Measurements from ENCODE around the gene SMO.

Gene SMO

DNA sequence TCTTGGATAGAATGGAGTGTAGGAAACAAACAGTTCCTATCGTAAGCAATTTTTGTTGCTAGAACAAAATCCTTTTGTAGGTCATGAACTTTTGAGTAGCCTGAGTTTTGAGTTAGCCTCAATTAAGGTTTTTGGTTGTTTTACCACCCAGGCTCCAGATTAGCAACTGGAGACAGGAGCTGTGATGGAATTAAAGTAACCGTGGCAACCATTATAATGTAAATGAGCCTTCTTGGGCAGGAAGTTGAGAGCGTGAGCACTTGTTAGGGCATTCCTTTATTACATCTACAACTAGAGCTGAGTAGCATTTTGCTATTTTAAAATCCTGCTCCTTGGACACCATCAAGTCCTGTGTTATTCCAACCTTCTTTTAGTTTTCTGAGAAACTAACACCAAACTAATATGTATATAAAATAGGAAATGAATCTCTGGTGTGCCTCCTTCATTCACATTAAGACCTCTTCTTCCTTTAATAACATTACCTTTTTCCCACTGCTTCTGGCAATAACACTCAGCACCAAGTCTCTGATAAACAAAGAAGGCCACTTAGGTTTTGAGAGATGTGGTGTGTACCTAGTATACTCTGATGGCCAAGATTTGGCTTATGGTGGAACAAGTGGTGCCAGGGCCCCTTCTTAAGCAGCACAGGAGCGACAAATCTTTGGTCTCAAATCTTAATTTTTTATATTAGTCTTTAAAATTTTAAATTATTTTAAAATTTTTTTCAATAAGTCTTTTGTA lies 70.4 kb downstream of the SMO start:
- DNase-seq (ENCODE audit: low read depth), result peak; percentile 74
- no peak overlapping the region for H3K4me3 ChIP-seq (ENCODE audit: low read length)
- TF ChIP-seq, protein P1, sequence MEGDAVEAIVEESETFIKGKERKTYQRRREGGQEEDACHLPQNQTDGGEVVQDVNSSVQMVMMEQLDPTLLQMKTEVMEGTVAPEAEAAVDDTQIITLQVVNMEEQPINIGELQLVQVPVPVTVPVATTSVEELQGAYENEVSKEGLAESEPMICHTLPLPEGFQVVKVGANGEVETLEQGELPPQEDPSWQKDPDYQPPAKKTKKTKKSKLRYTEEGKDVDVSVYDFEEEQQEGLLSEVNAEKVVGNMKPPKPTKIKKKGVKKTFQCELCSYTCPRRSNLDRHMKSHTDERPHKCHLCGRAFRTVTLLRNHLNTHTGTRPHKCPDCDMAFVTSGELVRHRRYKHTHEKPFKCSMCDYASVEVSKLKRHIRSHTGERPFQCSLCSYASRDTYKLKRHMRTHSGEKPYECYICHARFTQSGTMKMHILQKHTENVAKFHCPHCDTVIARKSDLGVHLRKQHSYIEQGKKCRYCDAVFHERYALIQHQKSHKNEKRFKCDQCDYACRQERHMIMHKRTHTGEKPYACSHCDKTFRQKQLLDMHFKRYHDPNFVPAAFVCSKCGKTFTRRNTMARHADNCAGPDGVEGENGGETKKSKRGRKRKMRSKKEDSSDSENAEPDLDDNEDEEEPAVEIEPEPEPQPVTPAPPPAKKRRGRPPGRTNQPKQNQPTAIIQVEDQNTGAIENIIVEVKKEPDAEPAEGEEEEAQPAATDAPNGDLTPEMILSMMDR (conservative IDR thresholded peaks at IDR 0.05; ENCODE audit: low read depth, low read length), result no peak

DNA sequence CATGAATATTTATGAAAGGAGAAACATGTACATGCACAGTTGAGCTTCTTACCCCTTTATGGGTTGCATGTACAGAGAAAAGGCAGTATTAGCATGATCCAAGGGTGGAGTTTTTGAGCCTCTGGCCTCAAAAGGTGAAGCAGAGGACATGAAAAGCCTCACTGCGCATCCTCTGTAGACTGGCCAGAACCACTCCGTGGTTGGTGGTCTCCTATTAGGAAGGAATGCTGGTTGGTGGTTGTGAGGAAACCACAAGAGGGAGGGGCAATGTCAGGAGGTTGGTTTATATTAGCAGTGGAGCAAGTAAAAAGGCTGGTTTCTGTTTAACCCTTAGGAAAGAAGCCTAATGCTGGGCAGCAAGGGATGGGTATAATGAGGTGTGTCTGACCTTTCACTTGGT lies 73.9 kb downstream of the SMO start:
- H3K4me3 ChIP-seq (ENCODE audit: low read length), result no peak overlapping the region
- TF ChIP-seq, protein P1 (conservative IDR thresholded peaks at IDR 0.05; ENCODE audit: low read depth, low read length), result no peak
- no peak for DNase-seq (ENCODE audit: low read depth)
